CD14-positive monocyte (primary cell): ENCODE measurements around the gene TMEM174. TPM values are rescaled to one million over a fixed set of nuclear protein-coding genes. Genes with fewer than 3 reads are reported as not detected.
A peak's percentile ranks its signal among the peaks of the same experiment; 100 is the strongest.

Experiments used
- DNase-seq, 3 donors: peaks; one replicate each; pipeline ENCODE4 v3.0.0-alpha.2; 2011 to 2022
- H2AFZ ChIP-seq: 2 replicates; pipeline ENCODE4 v1.6.0; 2012; ENCODE audit warnings: mild to moderate bottlenecking, low read depth, low read length, inconsistent platforms; ENCODE audit not compliant: insufficient read depth, poor library complexity, severe bottlenecking
- H3K27ac ChIP-seq, 2 donors: 1 replicate in 1 of 2; 2 replicates in 1 of 2; pipeline ENCODE4 v1.5.1; 2012 to 2013; ENCODE audit warnings: low read length in 2 of 2, control low read depth in 1 of 2, inconsistent platforms in 1 of 2, low read depth in 1 of 2, mild to moderate bottlenecking in 1 of 2
- H3K27me3 ChIP-seq, 2 donors: one replicate each; pipeline versions ENCODE4 v1.6.0 to v1.6.1; 2011 to 2013; ENCODE audit warnings: low read length in 2 of 2; ENCODE audit not compliant: control insufficient read depth in 2 of 2, insufficient read depth in 2 of 2
- H3K36me3 ChIP-seq, 2 donors: replicated peaks in 1 of 2; 1 replicate in 1 of 2; 2 replicates in 1 of 2; pipeline versions ENCODE4 v1.5.1 to v1.6.1; 2012 to 2013; ENCODE audit warnings: low read length in 2 of 2, control low read depth in 1 of 2, inconsistent platforms in 1 of 2, mild to moderate bottlenecking in 1 of 2; ENCODE audit not compliant: insufficient read depth in 2 of 2, control insufficient read depth in 1 of 2
- H3K4me1 ChIP-seq, 2 donors: 1 replicate in 1 of 2; 2 replicates in 1 of 2; pipeline versions ENCODE4 v1.5.1 to v1.6.1; 2012 to 2013; ENCODE audit warnings: low read length in 2 of 2, control low read depth in 1 of 2, inconsistent platforms in 1 of 2, mild to moderate bottlenecking in 1 of 2, moderate library complexity in 1 of 2; ENCODE audit not compliant: insufficient read depth in 2 of 2, control insufficient read depth in 1 of 2
- H3K4me2 ChIP-seq: replicated peaks from 2 replicates; pipeline ENCODE3; 2012; ENCODE audit warnings: low read length, moderate library complexity, mild to moderate bottlenecking; ENCODE audit not compliant: poor library complexity, severe bottlenecking; ENCODE audit errors: extremely low read depth
- H3K4me3 ChIP-seq, 3 experiments: fragments of 200-600 bp in 1 of 3; sonication (generic) in 1 of 3; replicated peaks in 1 of 3; 1 replicate in 2 of 3; 2 replicates in 1 of 3; pipeline ENCODE4 v1.5.1; 2011 to 2013; ENCODE audit warnings: low read length in 3 of 3, mild to moderate bottlenecking in 3 of 3, control low read depth in 2 of 3, low read depth in 2 of 3, inconsistent platforms in 1 of 3, moderate library complexity in 1 of 3
- H3K79me2 ChIP-seq: 2 replicates; pipeline ENCODE4 v1.6.0; 2012; ENCODE audit warnings: mild to moderate bottlenecking, control low read depth, inconsistent platforms, low read length, moderate library complexity; ENCODE audit not compliant: insufficient read depth
- H3K9ac ChIP-seq: 2 replicates; pipeline ENCODE4 v1.6.0; 2017; ENCODE audit warnings: low read length, mild to moderate bottlenecking; ENCODE audit not compliant: insufficient read depth, poor library complexity, severe bottlenecking
- H3K9me3 ChIP-seq, 2 donors: replicated peaks in 1 of 2; 1 replicate in 1 of 2; 2 replicates in 1 of 2; pipeline versions ENCODE4 v1.5.1 to v1.6.1; 2012 to 2013; ENCODE audit warnings: low read length in 2 of 2, control low read depth in 1 of 2; ENCODE audit not compliant: control insufficient read depth in 1 of 2, insufficient read depth in 1 of 2
- H4K20me1 ChIP-seq: 2 replicates; pipeline ENCODE4 v1.6.0; 2012; ENCODE audit warnings: mild to moderate bottlenecking, low read length, control low read depth, moderate library complexity; ENCODE audit not compliant: insufficient read depth
- H3K27ac Mint-ChIP-seq, 7 donors: one replicate each; pipeline ENCODE4 v1.8.0; 2020; ENCODE audit warnings: mild to moderate bottlenecking in 7 of 7, mixed read lengths in 7 of 7, moderate library complexity in 6 of 7, inconsistent platforms in 2 of 7
- H3K27me3 Mint-ChIP-seq, 3 donors: one replicate each; pipeline ENCODE4 v1.8.0; 2021 to 2022; ENCODE audit warnings: low read depth in 3 of 3, mild to moderate bottlenecking in 3 of 3, mixed read lengths in 3 of 3, moderate library complexity in 3 of 3, inconsistent platforms in 1 of 3
- H3K36me3 Mint-ChIP-seq, 2 donors: one replicate each; pipeline ENCODE4 v1.8.0; 2020; ENCODE audit warnings: mixed read lengths in 2 of 2, inconsistent platforms in 1 of 2, mild to moderate bottlenecking in 1 of 2
- H3K4me1 Mint-ChIP-seq: one replicate; pipeline ENCODE4 v1.8.0; 2020; ENCODE audit warnings: mild to moderate bottlenecking, mixed read lengths
- H3K4me3 Mint-ChIP-seq, 2 donors: one replicate each; pipeline ENCODE4 v1.8.0; 2020; ENCODE audit warnings: mild to moderate bottlenecking in 2 of 2, mixed read lengths in 2 of 2, moderate library complexity in 1 of 2
- H3K9me3 Mint-ChIP-seq, 7 donors: one replicate each; pipeline ENCODE4 v1.8.0; 2020 to 2022; ENCODE audit warnings: mixed read lengths in 7 of 7, mild to moderate bottlenecking in 6 of 7, moderate library complexity in 6 of 7, inconsistent platforms in 2 of 7
- WGBS: methylation state at CpG from one replicate; pipeline ENCODE4 v1.1.5; 2013; ENCODE audit warnings: missing lambda C conversion rate; ENCODE audit not compliant: insufficient coverage; 5-methylcytosine and 5-hydroxymethylcytosine counted together
- intact Hi-C, 2 donors: fragments of 100-400 bp; cut with micrococcal nuclease; formaldehyde crosslinking; loops; one replicate each; pipeline versions ENCODE4 v1.15.0 to v1.15.1; 2023
- polyA plus RNA-seq, 3 donors: library from polyadenylated mRNA; depleted of rRNA in 1 of 3; unstranded in 2 of 3; stranded (reverse) in 1 of 3; fragments of 300-500 nt in 2 of 3; fragments of >200 nt in 1 of 3; fragmentation: Illumina TruSeq in 2 of 3; gene quantifications; 1 replicate in 2 of 3; 2 replicates in 1 of 3; pipeline ENCODE4 v1.2.3, GENCODE V29; 2012 to 2021
- TF ChIP-seq, protein P1 (sequence below): fragments of 200-600 bp; IDR thresholded peaks from one replicate; pipeline ENCODE4 v1.8.0; 2022; ENCODE audit warnings: antibody characterized with exemption, mild to moderate bottlenecking

TMEM174 gene
- polyA plus RNA-seq, 3 donors: not detected

DNA sequence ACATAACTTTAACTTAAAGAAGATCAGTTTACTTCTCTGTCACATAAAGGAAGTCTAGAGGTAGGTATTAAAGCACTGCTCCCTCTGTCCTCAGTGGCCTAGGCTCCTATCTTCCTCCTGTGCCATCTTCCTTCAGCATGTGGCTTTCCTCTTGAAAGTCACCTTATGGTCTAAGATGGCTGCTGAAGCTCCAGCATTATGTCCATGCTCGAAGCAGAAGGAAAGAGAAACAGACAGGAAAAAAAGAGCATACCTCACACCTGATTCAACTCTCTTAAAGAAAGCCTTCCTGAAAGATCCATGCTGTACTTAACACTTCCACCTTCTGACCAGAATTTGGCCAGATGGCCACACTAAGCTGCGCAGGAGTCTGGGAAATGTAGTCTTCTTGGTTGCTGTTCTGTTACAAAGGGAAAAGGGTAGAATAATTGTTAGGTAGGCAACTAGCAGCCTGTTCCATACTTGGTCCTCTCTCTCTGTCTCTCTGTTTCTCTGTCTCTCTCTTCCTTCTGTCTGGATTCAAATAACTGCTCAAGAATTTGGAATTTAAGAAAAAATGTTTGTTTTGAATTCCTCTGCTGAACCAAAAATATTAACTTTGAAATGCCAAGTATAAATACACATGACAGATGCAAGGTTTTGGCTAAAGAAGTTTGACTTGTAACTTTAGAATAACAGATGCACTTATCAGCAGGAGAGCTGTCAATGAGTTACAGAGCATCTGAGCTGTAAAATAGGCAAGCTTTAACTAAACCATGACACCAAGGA, 16.0 kb downstream of the TMEM174 start:
- whole genome bisulfite sequencing: 40% methylated on average over 1 of the region's 2 CpGs
- peaks cover 4 to 14% (median 8%) of the 10 kb centered on the region in 7 donors for H3K9me3 Mint-ChIP-seq
- no peaks in the 10 kb centered on the region for H3K36me3 ChIP-seq

DNA sequence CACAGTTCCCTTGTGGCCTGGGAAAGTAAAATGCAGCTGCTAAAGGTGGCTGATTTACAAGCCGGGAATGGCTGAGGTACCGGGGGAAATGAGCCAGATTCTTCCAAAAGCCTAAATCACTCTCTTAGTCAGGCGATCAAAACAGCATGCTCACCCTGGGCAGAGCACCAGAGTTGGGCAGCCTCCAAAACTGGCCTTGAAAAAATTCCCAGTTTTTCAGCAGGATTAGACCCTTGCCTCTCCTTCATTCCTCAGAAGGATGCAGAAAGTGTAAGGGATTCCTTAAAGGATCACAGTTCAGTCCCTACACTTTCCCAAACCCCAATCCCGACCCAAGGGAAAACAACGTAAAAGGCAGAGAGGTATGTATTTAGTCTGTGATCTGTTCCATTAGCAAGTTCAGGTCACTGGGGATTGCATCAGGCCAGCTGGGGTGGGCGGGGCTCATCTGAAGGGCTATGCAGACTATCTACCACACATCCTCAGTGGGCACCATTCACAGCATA, 16.9 kb downstream of the TMEM174 start:
- intact Hi-C loops: no loop called here
- Mint-ChIP-seq H3K9me3 (peaks cover 0 to 5% (median 4%) of the 10 kb centered on the region in 7 donors), H3K4me3 (peak overlapping the region in 1 of 2 donors; percentile 54), H3K36me3 (no peaks in the 10 kb centered on the region), H3K27ac (no peak overlapping the region), H3K27me3 (peaks cover 36 to 71% (median 51%) of the 10 kb centered on the region in 3 donors), H3K4me1 (no peaks in the 10 kb centered on the region)
- no peak overlapping the region for H3K4me3 ChIP-seq
- TF ChIP-seq, protein P1, sequence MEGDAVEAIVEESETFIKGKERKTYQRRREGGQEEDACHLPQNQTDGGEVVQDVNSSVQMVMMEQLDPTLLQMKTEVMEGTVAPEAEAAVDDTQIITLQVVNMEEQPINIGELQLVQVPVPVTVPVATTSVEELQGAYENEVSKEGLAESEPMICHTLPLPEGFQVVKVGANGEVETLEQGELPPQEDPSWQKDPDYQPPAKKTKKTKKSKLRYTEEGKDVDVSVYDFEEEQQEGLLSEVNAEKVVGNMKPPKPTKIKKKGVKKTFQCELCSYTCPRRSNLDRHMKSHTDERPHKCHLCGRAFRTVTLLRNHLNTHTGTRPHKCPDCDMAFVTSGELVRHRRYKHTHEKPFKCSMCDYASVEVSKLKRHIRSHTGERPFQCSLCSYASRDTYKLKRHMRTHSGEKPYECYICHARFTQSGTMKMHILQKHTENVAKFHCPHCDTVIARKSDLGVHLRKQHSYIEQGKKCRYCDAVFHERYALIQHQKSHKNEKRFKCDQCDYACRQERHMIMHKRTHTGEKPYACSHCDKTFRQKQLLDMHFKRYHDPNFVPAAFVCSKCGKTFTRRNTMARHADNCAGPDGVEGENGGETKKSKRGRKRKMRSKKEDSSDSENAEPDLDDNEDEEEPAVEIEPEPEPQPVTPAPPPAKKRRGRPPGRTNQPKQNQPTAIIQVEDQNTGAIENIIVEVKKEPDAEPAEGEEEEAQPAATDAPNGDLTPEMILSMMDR: no peak
- no peaks in the 10 kb centered on the region for H3K79me2 ChIP-seq
- WGBS: 100% methylated on average over 2 of the region's 6 CpGs
- DNase-seq: no peak
- H3K27me3 ChIP-seq: peaks cover 40 to 77% of the 10 kb centered on the region in 2 donors
- H3K36me3 ChIP-seq: no peaks in the 10 kb centered on the region
- no peak overlapping the region for H3K4me2 ChIP-seq
- H3K9me3 ChIP-seq: peaks cover 0 to under 1% of the 10 kb centered on the region in 2 donors
- no peak overlapping the region for H3K27ac ChIP-seq
- no peak overlapping the region for H2AFZ ChIP-seq
- no peaks in the 10 kb centered on the region for H3K4me1 ChIP-seq
- no peak overlapping the region for H3K9ac ChIP-seq
- no peaks in the 10 kb centered on the region for H4K20me1 ChIP-seq

More for the DNA sequence above, 16.0 kb downstream of the TMEM174 start:
- intact Hi-C loops: no loop called here
- Histone ChIP-seq H3K27me3 (peaks cover 40 to 75% of the 10 kb centered on the region in 2 donors), H2AFZ (no peak overlapping the region), H4K20me1 (no peaks in the 10 kb centered on the region), H3K9me3 (peaks cover 4 to 6% of the 10 kb centered on the region in 2 donors), H3K79me2 (no peaks in the 10 kb centered on the region), H3K4me1 (no peaks in the 10 kb centered on the region), H3K4me3 (no peak overlapping the region), H3K27ac (no peak overlapping the region), H3K4me2 (no peak overlapping the region), H3K9ac (no peak overlapping the region)
- H3K4me1 Mint-ChIP-seq: no peaks in the 10 kb centered on the region
- TF ChIP-seq, protein P1: no peak
- no peaks in the 10 kb centered on the region for H3K36me3 Mint-ChIP-seq
- H3K27ac Mint-ChIP-seq: no peak overlapping the region
- DNase-seq: no peak
- no peak overlapping the region for H3K4me3 Mint-ChIP-seq
- H3K27me3 Mint-ChIP-seq: peaks cover 32 to 68% (median 47%) of the 10 kb centered on the region in 3 donors
